Panc1 (cell line): Measurements from ENCODE around the gene KCNG1.

Source experiments
- POLR2AphosphoS5 ChIP-seq: IDR thresholded peaks from 2 replicates; pipeline ENCODE4 v1.6.1; 2012; ENCODE audit warnings: mild to moderate bottlenecking, low read depth, low read length, moderate library complexity
- REST ChIP-seq, 2 experiments: IDR thresholded peaks; 2 replicates each; pipeline ENCODE4 v1.6.1; 2011 to 2012; ENCODE audit warnings: low read depth in 2 of 2, control low read depth in 1 of 2, low read length in 1 of 2, mild to moderate bottlenecking in 1 of 2, moderate library complexity in 1 of 2; ENCODE audit not compliant: insufficient read depth in 1 of 2
- TF ChIP-seq, protein P1 (sequence below): fragments of 450-650 bp; IDR thresholded peaks from 2 replicates; pipeline ENCODE4 v1.5.1; 2017; ENCODE audit warnings: mild to moderate bottlenecking

DNA sequence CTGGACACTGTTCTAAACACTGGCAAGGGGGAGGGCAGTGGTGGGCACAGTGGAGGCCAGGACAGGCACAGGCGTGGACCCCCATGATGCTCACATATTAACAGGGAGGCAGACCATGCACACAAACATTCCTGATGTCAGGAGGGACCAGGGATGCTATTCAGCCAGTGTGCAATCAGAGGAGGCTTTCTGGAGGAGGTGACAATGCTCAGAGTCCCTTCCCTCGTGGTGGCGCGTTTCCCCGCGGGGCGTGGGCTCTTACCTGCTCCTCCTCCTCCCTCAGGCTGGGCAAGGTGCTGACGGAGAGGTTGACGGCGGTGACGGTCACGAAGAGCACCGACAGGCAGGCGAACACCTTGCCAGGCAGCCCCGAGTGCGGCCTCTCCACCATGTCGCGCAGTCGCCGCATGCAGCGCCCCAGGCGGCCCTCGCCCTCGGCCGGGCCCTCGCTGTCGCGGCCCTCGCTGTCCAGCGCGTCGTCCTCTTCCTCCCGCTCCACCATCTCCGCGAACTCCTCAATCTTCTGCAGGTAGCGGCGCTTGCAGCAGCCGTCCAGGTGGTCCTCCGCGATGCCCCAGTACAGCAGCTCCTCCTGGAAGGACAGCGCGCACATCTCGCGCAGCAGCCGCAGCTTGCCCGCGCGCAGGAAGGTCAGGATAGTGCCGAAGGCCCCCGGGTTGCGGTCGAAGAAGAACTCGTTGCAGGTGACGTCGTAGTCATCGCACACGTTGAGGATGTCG is 13.4 kb downstream of the KCNG1 start:
- TF ChIP-seq REST (IDR thresholded peaks at IDR 0.05; ENCODE audit: insufficient read depth in 1 of 2, low read depth in 2 of 2, low read length in 1 of 2) (no peak), POLR2AphosphoS5 (no peak)
- TF ChIP-seq, protein P1, sequence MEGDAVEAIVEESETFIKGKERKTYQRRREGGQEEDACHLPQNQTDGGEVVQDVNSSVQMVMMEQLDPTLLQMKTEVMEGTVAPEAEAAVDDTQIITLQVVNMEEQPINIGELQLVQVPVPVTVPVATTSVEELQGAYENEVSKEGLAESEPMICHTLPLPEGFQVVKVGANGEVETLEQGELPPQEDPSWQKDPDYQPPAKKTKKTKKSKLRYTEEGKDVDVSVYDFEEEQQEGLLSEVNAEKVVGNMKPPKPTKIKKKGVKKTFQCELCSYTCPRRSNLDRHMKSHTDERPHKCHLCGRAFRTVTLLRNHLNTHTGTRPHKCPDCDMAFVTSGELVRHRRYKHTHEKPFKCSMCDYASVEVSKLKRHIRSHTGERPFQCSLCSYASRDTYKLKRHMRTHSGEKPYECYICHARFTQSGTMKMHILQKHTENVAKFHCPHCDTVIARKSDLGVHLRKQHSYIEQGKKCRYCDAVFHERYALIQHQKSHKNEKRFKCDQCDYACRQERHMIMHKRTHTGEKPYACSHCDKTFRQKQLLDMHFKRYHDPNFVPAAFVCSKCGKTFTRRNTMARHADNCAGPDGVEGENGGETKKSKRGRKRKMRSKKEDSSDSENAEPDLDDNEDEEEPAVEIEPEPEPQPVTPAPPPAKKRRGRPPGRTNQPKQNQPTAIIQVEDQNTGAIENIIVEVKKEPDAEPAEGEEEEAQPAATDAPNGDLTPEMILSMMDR, result no peak
